GM12864 (cell line): ENCODE data around the gene MPPED1.

Experiments used
- DNase-seq: peaks from one replicate; pipeline ENCODE4 v3.0.0-alpha.2; 2011; ENCODE audit warnings: low read depth
- H3K4me3 ChIP-seq: 2 replicates; pipeline ENCODE4 v1.5.1; 2011; ENCODE audit warnings: mild to moderate bottlenecking, low read depth, low read length, control low read depth
- CTCF ChIP-seq: IDR thresholded peaks from 2 replicates; pipeline ENCODE4 v1.5.1; 2011; ENCODE audit warnings: low read depth, mild to moderate bottlenecking, moderate library complexity, low read length, control low read depth, inconsistent platforms; ENCODE audit errors: missing control alignments

The MPPED1 gene

GRCh38 chr22:43516996-43517635 lies 105.3 kb downstream of the MPPED1 start:
- TF ChIP-seq CTCF = no peak

GRCh38 chr22:43520632-43521039 lies 108.8 kb downstream of the MPPED1 start:
- peak; percentile 26 for DNase-seq
- no peak overlapping the region for H3K4me3 ChIP-seq
- no peak for TF ChIP-seq CTCF

More at GRCh38 chr22:43516996-43517635, 105.3 kb downstream of the MPPED1 start:
- H3K4me3 ChIP-seq = no peak overlapping the region
- no peak for DNase-seq

GRCh38 chr22:43521716-43522115 lies 109.9 kb downstream of the MPPED1 start:
- DNase-seq = no peak
- H3K4me3 ChIP-seq = no peak overlapping the region
- no peak for TF ChIP-seq CTCF

- DNase-seq = no peak
- no peak overlapping the region for H3K4me3 ChIP-seq
- no peak for TF ChIP-seq CTCF
Measured at GRCh38 chr22:43526117-43526655, 114.4 kb downstream of the MPPED1 start.

- H3K4me3 ChIP-seq = no peak overlapping the region
- TF ChIP-seq CTCF = no peak
Measured at GRCh38 chr22:43526946-43527345, 115.1 kb downstream of the MPPED1 start.

GRCh38 chr22:43528601-43529360 lies 117.0 kb downstream of the MPPED1 start:
- no peak for DNase-seq
- no peak overlapping the region for H3K4me3 ChIP-seq
- TF ChIP-seq CTCF = no peak

More at GRCh38 chr22:43526946-43527345, 115.1 kb downstream of the MPPED1 start:
- DNase-seq = no peak
